HCEC 1CT (cell line): ENCODE results near the gene PTH2.
A peak's percentile ranks its signal among the peaks of the same experiment; 100 is the strongest.
"Not testable (repeated sequence)": the region's sequence is repeated elsewhere in the genome, so short reads cannot be mapped to it uniquely, and the experiment has no call there.

Experiments
- DNase-seq: peaks from one replicate; pipeline ENCODE4 v3.0.0-alpha.2; 2017

Gene PTH2, protein sequence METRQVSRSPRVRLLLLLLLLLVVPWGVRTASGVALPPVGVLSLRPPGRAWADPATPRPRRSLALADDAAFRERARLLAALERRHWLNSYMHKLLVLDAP

DNA sequence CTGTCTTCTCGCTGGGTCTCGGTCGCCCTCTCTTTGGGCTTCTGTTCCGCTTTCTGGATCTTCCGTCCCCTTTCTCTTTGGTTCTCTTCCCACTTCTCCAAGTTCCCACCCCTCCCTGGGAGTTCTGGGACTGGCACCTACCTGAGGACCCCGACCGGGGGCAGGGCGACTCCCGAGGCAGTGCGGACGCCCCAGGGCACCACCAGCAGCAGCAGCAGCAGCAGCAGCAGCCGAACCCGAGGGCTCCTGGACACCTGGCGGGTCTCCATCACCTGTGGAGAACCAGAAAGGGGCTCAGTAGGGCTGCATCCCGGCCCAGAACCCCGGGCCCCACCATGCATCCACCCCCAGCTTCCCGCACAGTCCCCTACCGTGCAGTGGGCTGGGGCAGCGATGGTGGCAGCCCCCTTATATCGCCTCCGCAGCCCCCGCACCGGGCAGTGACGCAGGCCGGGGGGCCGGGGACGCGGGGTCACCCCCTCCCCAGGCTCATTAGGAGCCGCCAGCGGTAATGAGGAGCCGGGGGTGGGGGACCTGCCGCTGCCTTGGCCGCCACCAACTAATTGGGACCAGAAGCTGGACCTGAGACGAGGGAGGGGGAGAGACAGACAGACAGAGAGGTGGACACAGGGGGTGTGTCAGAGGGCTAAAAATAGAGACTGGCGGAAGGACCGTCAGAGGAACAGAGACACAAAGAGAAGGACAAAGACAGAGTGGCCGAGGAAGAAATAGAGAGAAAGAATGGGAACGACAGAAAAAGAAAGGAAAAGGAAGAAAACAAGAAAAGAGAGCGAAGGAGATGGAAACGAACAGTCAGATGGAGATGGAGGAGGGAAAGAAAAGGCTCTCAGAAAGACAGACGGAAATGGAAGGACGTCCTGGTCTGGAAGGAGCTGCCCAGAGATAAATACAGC is at the start of gene PTH2:
Gene PTH2 (minus strand): TSS at position 371 of the 914 bp plus-strand sequence. CDS start 102 bp downstream, at position 269.
- no peak for DNase-seq

DNA sequence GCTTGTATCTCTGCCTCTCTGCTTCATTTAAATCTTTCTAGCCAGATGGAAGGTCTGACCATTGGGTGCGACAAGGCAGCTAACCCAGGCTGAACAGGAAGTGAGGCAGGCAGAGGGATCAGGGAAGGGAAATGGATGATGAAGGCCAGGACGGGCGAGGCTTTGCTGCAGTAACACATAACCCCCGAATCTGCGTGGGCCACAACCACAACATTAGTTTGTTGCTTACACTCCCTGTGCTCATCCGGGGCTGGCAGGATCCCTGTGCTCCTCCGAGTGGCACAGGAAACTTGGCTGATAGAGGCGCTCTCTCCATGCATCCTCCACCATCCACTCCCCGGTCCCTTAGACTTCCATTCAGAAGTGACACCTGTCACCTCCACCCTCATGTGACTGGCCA is 49.7 kb upstream of the PTH2 start:
- DNase-seq, result no peak

DNA sequence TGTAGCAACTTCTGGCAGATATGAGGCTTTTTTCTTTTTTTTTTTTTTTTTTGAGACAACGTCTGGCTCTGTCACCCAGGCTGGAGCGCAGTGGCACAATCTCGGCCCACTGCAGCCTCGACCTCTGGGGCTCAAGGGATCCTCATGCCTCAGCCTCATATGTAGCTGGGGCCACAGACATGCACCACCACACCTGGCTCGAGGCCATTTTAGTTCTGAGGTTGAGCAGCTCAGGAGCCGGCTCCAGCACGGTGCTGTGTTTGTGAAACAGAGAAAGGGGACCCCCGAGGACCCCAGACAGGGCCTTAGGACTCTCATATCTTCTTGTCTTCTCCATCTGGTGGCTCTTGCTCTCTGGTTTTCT is 47.4 kb upstream of the PTH2 start:
- no peak for DNase-seq

DNA sequence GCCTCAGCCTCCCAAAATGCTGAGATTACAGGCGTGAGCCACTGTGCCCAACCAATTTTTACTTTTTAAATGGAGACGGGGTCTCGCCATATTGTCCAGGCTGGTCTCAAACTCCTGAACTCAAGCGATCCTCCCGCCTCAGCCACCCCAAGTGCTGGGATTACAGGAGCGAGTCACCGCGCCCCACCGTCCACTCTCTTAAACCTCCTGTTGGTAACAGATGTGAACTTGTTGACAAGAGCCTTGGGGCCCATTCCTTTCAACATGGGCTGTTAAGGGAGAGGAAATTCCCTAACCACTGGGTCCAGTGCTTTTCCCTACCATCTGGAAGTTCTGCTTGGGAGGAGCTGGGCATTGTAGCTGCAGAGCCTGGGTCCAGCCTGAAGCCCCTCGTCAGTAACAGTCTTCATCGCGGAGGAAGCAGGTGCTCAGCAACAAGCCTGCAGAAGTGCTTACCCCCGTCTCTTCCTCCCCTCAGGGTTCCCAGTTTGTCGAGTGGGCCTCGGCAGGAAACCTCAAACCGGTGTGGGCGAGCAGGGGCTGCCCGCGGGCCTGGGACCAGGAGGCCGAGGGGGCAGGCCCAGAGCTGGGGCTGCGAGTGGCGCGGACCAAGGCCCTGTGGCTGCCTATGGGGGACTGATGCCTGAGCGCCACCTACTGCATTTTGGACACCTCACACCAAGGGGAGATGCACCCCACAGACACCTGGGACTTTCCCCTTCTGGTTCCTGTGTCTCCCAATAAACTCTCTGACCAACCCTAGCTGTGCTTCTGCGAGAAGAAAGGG is 46.8 kb upstream of the PTH2 start:
- no peak for DNase-seq

DNA sequence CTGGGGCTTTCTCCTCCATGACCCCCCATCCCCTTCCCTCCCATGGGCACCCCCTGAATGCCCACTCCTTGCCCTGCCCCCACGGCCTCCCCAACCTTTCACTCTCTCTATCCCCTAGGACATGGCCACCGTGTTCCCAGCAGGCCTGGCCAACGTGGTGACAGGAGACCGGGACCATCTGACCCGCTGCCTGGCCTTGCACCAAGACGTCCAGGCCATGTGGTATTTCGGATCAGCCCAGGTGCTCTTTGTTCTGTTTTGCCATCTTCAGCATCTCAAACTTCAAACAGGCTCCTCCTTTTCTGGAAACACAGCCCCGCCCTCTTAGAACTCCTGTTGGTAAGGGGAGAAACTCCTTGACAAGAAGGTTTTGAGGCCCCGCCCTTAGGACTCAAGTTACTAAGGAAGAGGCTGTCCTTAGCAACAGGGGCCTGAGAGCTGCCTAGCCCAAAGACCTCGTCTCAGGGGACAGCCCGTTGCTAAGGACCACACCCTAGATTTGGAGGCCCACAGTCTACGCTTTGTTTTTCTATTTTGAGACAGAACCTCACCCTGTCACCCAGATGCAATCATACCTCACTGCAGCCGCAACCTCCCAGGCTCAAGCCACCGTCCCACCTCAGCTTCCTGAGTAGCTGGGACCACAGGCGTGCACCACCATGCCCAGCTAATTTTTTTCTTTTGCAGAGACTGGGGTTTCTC is 45.7 kb upstream of the PTH2 start:
- DNase-seq, result no peak

DNA sequence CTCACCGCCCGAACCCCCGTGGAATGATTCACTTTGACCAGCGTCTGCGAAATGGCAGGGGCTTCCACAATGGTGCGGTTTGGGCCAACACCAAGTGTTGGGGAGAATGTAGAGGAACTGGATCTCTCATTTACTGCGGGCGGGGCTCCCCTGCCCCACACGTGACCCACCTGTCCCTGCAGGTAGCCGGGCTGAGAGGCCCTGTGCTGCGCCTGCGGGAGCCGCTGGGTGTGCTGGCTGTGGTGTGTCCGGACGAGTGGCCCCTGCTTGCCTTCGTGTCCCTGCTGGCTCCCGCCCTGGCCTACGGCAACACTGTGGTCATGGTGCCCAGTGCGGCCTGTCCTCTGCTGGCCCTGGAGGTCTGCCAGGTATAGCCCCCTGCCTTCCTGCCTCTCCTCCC is 45.0 kb upstream of the PTH2 start:
- DNase-seq, result no peak

DNA sequence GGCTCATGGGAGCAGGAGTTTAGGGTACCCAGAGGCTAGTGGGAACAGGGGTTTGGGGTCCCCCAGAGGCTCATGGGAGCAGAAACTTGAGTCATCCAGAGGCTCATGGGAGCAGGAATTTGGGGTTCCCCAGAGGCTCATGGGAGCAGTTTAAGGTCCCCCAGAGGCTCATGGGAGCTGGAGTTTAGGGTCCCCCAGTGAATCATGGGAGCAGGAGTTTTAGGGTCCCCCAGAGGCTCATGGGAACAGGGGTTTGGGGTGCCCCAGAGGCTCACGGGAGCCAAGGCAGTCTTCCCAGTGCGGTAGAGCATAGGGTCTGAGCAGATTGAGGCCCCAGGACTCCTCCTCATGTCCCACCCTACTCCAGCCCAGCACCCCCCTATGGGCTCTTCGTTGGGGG is 42.1 kb upstream of the PTH2 start:
- no peak for DNase-seq

DNA sequence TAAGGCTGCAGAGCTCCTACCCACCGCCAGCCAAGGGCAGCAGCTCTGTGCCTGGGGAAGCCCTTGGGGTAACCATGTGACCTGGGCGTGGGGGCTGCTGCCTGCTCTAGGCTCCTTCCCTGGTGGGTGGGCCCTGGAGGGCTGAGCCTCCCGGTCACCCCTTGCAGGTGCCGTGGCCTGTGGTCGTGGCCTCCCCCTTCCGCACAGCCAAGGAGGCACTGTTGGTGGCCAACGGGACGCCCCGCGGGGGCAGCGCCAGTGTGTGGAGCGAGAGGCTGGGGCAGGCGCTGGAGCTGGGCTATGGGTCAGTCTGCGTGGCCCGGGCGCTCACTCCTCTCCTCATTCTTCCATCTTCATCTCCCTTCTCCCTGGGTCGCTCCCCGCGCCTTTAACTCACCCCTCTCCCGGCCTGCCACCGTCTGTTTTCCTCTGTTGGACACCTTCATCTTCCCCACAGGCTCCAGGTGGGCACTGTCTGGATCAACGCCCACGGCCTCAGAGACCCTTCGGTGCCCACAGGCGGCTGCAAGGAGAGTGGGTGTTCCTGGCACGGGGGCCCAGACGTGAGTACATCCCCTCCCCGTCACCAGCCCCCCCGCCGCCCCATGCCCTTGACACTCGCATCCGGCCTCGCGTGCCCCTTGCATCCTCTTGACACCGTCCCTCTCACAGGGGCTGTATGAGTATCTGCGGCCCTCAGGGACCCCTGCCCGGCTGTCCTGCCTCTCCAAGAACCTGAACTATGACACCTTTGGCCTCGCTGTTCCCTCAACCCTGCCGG is 40.9 kb upstream of the PTH2 start:
- DNase-seq, result no peak

DNA sequence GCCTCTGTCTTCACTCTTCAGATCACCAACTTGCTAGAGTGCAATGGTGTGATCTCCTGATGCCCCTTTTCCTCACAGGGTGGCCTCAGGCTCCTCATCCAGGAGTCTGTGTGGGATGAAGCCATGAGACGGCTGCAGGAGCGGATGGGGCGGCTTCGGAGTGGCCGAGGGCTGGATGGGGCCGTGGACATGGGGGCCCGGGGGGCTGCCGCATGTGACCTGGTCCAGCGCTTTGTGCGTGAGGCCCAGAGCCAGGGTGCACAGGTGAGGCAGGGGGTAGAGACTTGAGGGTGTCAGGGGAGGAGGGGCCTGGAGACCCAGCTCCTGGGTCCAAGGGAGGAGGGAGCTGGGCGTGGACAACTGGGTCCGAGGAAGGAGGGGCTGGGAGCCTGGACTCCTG is 39.3 kb upstream of the PTH2 start:
- no peak for DNase-seq

DNA sequence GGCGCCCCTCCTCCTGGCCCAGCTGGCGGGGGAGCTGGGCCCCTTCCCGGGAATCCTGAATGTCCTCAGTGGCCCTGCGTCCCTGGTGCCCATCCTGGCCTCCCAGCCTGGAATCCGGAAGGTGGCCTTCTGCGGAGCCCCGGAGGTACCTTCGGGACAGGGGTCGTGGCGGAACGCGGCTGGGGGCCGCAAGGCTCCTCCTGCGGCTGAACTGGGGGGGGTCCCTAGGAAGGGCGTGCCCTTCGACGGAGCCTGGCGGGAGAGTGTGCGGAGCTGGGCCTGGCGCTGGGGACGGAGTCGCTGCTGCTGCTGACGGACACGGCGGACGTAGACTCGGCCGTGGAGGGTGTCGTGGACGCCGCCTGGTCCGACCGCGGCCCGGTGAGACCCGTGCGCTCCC is 38.4 kb upstream of the PTH2 start:
- no peak for DNase-seq

DNA sequence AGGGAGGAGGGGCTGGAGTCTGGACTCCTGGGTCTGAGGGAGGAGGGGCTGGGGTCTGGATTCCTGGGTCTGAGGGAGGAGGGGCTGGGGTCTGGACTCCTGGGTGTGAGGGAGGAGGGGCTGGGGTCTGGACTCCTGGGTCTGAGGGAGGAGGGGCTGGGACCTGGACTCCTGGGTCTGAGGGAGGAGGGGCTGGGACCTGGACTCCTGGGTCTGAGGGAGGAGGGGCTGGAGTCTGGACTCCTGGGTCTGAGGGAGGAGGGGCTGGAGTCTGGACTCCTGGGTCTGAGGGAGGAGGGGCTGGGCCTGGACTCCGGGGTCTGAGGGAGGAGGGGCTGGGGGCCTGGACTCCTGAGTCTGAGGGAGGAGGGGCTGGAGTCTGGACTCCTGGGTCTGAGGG is 37.9 kb upstream of the PTH2 start:
- DNase-seq, result not testable (repeated sequence)

DNA sequence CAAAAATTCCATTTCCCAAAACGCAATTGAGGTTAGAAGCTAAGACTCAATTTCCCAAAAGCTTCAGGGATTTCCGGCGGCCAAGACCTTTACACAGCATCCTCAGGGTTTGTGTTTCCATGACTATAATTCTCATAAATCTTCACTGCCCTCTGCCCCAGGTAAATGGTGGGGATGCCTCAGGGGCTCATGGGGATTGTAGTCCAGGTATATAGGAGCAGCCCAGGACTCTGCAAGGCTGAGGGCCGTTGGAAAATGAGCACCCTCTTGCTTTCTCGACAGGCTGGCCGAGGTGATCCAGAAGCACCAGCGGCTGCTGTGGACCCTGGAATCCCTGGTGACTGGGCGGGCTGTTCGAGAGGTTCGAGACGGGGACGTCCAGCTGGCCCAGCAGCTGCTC is 36.1 kb upstream of the PTH2 start:
- DNase-seq, result no peak

DNA sequence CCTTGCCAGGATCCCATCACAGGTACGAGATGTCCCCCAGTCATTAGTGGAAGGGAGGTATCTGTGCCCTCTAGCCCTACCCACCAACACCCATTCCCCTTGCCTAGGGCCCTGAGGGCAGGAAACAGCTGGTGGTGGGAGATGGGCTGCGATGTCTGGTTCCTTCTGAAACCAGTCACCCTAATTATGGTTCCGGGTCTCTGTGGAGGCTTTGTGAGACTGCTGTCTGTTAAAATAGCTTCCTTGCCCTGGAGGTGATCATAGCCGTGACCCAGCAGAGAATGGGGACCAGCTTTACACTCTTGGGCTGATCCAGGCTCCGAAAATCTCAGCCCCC is 35.3 kb upstream of the PTH2 start:
- no peak for DNase-seq

DNA sequence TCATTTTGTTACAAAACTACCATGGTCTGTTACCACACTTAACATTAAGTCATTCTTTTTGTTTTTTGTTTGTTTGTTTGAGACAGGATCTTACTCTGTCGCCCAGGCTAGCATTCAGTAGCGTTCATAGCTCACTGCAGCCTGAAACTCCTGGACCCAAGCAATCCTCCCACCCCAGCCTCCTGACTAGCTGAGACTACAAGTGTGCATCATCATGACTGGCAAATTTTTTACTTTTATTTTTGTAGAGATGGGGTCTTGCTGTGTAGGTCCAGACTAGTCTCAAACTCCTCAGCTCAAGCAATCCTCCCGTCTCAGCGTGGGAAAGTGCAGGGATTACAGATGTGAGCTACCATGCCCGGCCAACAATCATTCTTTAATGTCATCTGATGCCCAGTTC is 33.1 kb upstream of the PTH2 start:
- DNase-seq, result no peak

DNA sequence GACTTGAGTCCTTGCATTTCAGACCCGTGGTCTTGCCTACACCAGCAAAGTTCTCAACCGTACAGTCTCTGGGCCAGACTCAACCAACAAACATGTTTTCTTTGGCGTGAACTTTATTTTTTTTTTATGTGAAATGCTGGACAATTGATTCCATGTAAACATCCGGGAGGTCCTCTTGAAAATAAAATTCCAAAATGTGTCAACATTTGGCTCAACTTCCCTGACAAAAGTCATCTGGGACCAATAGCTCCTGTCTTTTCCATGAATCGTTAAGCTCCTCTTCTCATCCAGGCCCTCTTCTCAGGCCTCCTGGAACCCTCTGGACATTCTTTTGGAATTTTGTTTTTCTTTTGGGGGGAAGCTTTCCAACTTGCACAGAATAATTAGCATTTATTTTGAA is 32.5 kb upstream of the PTH2 start:
- DNase-seq, result no peak

DNA sequence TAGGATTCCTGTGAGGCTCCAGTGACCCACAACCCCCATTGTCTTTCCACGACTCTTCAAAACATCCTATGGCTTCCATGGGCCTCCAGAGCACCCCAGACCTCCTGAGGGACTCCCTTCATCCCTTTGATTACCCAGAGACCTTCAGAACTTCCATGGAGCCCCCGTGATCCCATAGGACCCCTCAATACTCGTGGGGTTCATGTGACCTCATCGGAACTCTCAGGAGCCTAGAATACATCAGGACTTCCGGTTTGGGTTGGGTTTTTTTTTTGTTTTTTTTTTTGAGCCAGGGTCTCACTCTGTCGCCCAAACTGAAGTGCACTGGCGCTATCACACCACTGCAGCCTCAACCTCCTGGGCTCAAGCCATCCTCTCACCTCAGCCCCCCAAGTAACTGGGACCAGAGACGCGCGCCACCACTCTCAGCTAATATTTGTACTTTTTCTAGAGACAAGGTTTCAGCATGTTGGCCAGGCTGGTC is 30.6 kb upstream of the PTH2 start:
- DNase-seq, result no peak

DNA sequence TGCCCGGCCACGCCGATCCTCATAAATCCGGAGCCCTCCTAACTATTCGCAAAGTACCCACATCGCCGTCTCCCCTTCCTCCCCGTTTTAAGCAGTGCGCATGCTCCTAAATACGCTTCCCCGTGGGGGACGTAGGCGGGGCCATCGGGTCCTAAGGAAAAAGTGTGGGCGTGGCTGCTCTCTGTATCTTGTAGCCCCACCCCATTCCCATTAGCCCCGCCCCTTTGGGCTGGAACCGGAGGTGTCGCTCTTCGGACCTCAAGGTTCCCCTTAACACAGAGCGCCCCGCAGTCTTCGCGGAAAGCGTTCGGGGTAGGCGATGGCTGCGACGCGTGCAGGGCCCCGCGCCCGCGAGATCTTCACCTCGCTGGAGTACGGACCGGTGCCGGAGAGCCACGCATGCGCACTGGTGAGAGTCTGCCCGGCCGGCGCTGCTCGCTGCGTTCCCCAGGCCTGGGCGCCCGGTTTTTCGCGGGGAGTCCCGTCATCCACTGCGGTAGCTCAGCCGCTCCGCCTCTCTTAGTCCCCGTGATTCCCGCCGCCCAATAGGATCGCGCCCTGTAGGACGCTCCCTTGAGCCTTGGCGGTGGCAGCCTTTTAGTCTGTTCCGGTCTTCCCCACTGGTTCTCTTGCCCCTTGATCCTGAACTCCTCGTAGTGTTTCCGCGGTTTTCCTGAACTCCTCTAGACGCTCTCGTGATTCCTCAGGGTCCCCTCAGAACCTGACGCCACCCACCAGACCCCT is 29.9 kb upstream of the PTH2 start, which contains the start of gene ALDH16A1:
Gene ALDH16A1 (plus strand): TSS at position 213 of the 744 bp plus-strand sequence. CDS start 107 bp downstream, at position 320.
- peak; percentile 97 for DNase-seq

DNA sequence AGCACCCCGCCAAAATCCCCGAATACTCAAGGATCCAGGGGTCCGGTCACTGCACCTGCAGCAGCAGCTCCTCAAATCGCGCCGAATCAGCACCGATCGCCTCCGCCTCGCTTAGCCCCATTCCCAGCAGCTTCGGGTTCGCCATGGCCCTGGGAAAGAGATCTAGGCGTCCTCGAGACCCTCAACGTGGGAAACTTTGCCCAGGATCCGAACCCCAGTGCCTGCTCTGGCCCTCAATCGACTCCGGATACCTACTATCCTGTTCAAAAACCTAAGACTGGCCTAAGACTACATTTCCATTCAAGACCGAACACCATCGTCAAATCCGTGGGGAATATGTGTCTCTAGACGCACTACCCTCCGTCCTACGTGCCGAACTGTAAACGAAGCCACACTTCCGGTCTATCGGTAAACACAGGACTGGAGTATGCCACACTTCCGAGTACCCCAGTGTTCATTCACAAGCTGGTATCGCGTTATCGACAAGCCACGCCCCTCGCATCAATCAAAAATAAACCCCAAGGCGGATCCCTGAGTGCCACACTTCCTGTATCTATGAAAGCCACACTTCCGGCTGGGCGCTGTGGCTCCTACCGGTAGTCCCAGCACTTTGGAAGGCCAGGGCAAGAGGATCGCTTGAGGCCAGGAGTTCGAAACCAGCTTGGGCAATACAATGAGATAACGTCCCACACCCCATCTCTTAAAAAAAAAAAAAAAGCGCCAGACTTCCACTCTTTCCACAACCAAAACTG is 28.4 kb upstream of the PTH2 start, which contains the start of gene PIH1D1:
Gene PIH1D1 (minus strand): TSS at position 385 of the 752 bp plus-strand sequence. CDS start 240 bp downstream, at position 145.
- peak; percentile 100 for DNase-seq

DNA sequence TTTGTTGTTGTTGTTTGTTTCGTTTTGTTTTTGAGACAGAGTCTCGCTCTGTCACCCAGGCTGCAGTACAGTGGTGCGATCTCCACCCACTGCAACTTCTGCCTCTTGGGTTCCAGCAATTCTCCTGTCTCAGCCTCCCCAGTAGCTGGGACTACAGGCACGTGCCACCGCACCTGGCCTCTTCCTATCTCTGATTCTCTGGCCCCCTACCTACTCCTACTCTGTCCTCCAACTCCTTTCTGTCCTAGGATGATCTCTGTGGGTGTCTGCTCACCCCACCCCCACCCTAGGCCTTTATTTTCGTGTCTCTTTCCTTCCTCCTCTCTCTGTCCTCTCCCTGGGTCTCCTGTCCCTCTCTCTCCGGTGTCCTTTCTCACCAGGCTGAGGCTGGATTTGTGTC is 27.2 kb upstream of the PTH2 start:
- DNase-seq, result no peak

DNA sequence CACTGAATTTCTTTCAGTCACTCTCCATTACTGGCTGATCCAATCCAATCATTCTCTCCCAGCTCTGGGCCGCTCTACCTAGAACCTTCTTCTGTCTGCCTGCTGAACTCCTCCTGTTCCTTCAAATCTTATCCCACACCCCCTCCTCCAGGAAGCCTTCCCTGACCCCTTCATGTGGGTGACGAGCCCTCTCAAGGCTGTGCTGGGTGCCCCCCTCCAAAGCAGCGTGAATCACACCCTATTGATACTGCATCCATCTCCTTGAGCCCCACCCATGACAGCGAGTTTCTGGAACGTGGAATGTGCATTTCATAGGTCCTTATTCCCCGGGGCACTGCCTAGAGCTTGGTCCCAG is 25.2 kb upstream of the PTH2 start:
- DNase-seq, result no peak
